Heart right ventricle (tissue), 16 donors: ENCODE data around the gene SERPINB13. TPM values are rescaled to one million over a fixed set of nuclear protein-coding genes. Genes with fewer than 3 reads are reported as not detected.
"Not testable (repeated sequence)": the region's sequence is repeated elsewhere in the genome, so short reads cannot be mapped to it uniquely, and the experiment has no call there.

Experiments
- ATAC-seq, 8 donors: fragments of 200-7000 bp; cut with Tn5 transposase; one replicate each; pipeline ENCODE4 v1.9.1; 2020; ENCODE audit warnings: mild to moderate bottlenecking in 8 of 8, moderate library complexity in 8 of 8, moderate number of reproducible peaks in 1 of 8
- DNase-seq, 2 donors: peaks; one replicate each; pipeline ENCODE4 v3.0.0-alpha.2; 2020
- H3K27ac ChIP-seq, 10 donors: fragments of 200-600 bp; sonication (generic) in 2 of 10; one replicate each; pipeline versions ENCODE4 v1.5.0 to v1.8.0; 2020 to 2022; ENCODE audit warnings: mild to moderate bottlenecking in 3 of 10
- H3K27me3 ChIP-seq, 7 donors: fragments of 200-600 bp; one replicate each; pipeline ENCODE4 v1.8.0; 2021 to 2022; ENCODE audit warnings: mild to moderate bottlenecking in 2 of 7
- H3K36me3 ChIP-seq, 9 donors: fragments of 200-600 bp; sonication (generic) in 1 of 9; one replicate each; pipeline versions ENCODE4 v1.5.0 to v1.8.0; 2020 to 2022; ENCODE audit warnings: mild to moderate bottlenecking in 2 of 9
- H3K4me1 ChIP-seq, 9 donors: fragments of 200-600 bp; sonication (generic) in 1 of 9; one replicate each; pipeline versions ENCODE4 v1.5.0 to v1.8.0; 2020 to 2022; ENCODE audit warnings: mild to moderate bottlenecking in 4 of 9
- H3K4me3 ChIP-seq, 10 donors: fragments of 200-600 bp; sonication (generic) in 2 of 10; one replicate each; pipeline versions ENCODE4 v1.5.0 to v1.8.0; 2020 to 2022; ENCODE audit warnings: mild to moderate bottlenecking in 7 of 10, moderate library complexity in 2 of 10
- H3K9me3 ChIP-seq, 11 donors: fragments of 200-600 bp in 10 of 11; sonication (generic) in 2 of 11; one replicate each; pipeline versions ENCODE4 v1.5.0 to v1.8.0; 2013 to 2022; ENCODE audit warnings: mild to moderate bottlenecking in 2 of 11, control low read depth in 1 of 11, moderate library complexity in 1 of 11
- CTCF ChIP-seq, 9 donors: fragments of 200-600 bp; sonication (generic) in 2 of 9; IDR thresholded peaks; one replicate each; pipeline versions ENCODE4 v1.5.0 to v1.8.0; 2021 to 2022; ENCODE audit warnings: antibody characterized with exemption in 9 of 9, mild to moderate bottlenecking in 5 of 9, moderate library complexity in 1 of 9
- WGBS, 2 donors: extraction: QIAGEN DNeasy Blood & Tissue Kit; methylation state at CpG; one replicate each; pipeline ENCODE4 v1.1.7; 2013; ENCODE audit warnings: inconsistent platforms in 1 of 2; 5-methylcytosine and 5-hydroxymethylcytosine counted together
- intact Hi-C, 10 donors: fragments of 100-400 bp; cut with DNase I; formaldehyde crosslinking; loops; one replicate each; pipeline versions ENCODE4 v1.11.1 to v1.14.2; 2022
- polyA plus RNA-seq, 2 donors: library from polyadenylated mRNA; stranded (reverse); fragments of 200-250 nt; gene quantifications; one replicate each; pipeline ENCODE4 v1.2.3, GENCODE V29; 2013
- total RNA-seq, 10 donors: library from RNA; stranded (reverse); fragmentation: NEBNext Ultra II Directional in 3 of 10; extraction: Animal tissue kit (Norgen Biotek cat#: 25700) in 3 of 10; gene quantifications; one replicate each; pipeline versions ENCODE4 v1.2.1 to v1.2.4, GENCODE V29; 2021 to 2023
- donor health status: Arrhythmogenic right ventricular cardiomyopathy.
- donor health status: ischemic (EF 13 %, LVEDD 7.1; RV severe dilation, severe dysfunction).
- donor health status: healthy with polysubstance abuse.
- donor health status: DM: no; HTN: yes; CAD: no.
- donor health status: DM: no; HTN: no; CAD: no.
- donor health status: ischemic (EF 25% LVEDD 6.9; RV normal size, moderate dysfunction).
- donor health status: ischemic (EF 25% LVEDD 5.7; RV mildly dilated, moderate dysfunction).
- donor health status: healthy.
- donor health status: DM: yes; HTN: yes; CAD: no.
- donor health status: Ischemic cardiomyopathy.
- donor health status: ischemic (EF 35%, LVEDD 5.7; RV mildly dilated, moderate dysfunction).
- donor health status: nonischemic (EF 11% LVEDD 7.7; RV severe dilation, severe dysfunction).
- donor health status: DM: yes; HTN: yes; CAD: no.
- donor health status: PGD.
- donor health status: ischemic (EF 29% LVEDD 5.4; RV normal size, mild dysfunction).
- donor health status: nonischemic (EF 23%, LVEDD 6.1; RV moderate dilation, normal function).

The SERPINB13 gene
- total and polyA plus RNA-seq, 12 donors = 0.04 TPM; not detected in 11

- no peak for TF ChIP-seq CTCF (IDR thresholded peaks at IDR 0.05)
- no peak for ATAC-seq
- 86 to 88% methylated on average over 6 of the region's 6 CpGs for WGBS, 2 donors
- no peak overlapping the region for H3K4me3 ChIP-seq
- H3K27me3 ChIP-seq = no peaks in the 10 kb centered on the region
- H3K36me3 ChIP-seq = no peaks in the 10 kb centered on the region
- DNase-seq = no peak
- no peaks in the 10 kb centered on the region for H3K4me1 ChIP-seq
- H3K9me3 ChIP-seq = peaks cover 0 to 10% (median 0%) of the 10 kb centered on the region in 11 donors
- H3K27ac ChIP-seq = no peak overlapping the region
- intact Hi-C loops = no loop called here
Measured at GRCh38 chr18:63637703-63638102, 50.6 kb downstream of the SERPINB13 start.

GRCh38 chr18:63641157-63641680 lies 54.1 kb downstream of the SERPINB13 start:
- H3K4me1 ChIP-seq, H3K27ac ChIP-seq, H3K4me3 ChIP-seq, DNase-seq, H3K36me3 ChIP-seq, H3K9me3 ChIP-seq, intact Hi-C loops, ATAC-seq, H3K27me3 ChIP-seq: not testable (repeated sequence)
- 69 to 77% methylated on average over 4 of the region's 4 CpGs for WGBS, 2 donors

- WGBS, 2 donors = 88 to 92% methylated on average over 4 of the region's 4 CpGs
- H3K27ac ChIP-seq, intact Hi-C loops, H3K4me1 ChIP-seq, ATAC-seq, H3K27me3 ChIP-seq, H3K36me3 ChIP-seq, H3K4me3 ChIP-seq, DNase-seq, H3K9me3 ChIP-seq: not testable (repeated sequence)
Measured at GRCh38 chr18:63642668-63643356, 55.7 kb downstream of the SERPINB13 start.

GRCh38 chr18:63644142-63644541 lies 57.0 kb downstream of the SERPINB13 start, which contains the start of gene SERPINB4:
TSS of gene SERPINB4 (minus strand) at chr18:63644256. CDS start at chr18:63643577, 679 bp downstream.
- H3K9me3 ChIP-seq, H3K27me3 ChIP-seq, H3K4me1 ChIP-seq, H3K27ac ChIP-seq, intact Hi-C loops, ATAC-seq, H3K36me3 ChIP-seq, H3K4me3 ChIP-seq, DNase-seq: not testable (repeated sequence)
- 87 to 92% methylated on average over 1 of the region's 2 CpGs for WGBS, 2 donors

- H3K4me1 ChIP-seq, H3K27me3 ChIP-seq, H3K4me3 ChIP-seq, H3K27ac ChIP-seq, DNase-seq, ATAC-seq, intact Hi-C loops, H3K9me3 ChIP-seq, H3K36me3 ChIP-seq: not testable (repeated sequence)
- WGBS, 2 donors = 33 to 63% methylated on average over 1 of the region's 1 CpG
Measured at GRCh38 chr18:63644694-63645093, 57.6 kb downstream of the SERPINB13 start.

- no peak for DNase-seq
- Histone ChIP-seq H3K27ac (no peak overlapping the region), H3K27me3 (no peaks in the 10 kb centered on the region), H3K9me3 (no peaks in the 10 kb centered on the region), H3K4me1 (no peaks in the 10 kb centered on the region), H3K4me3 (no peak overlapping the region), H3K36me3 (no peaks in the 10 kb centered on the region)
- no peak for TF ChIP-seq CTCF (IDR thresholded peaks at IDR 0.05)
- ATAC-seq = no peak
- intact Hi-C loops = no loop called here
Measured at GRCh38 chr18:63646936-63647335, 59.8 kb downstream of the SERPINB13 start.
